Gastrocnemius medialis (tissue), 4 donors: ENCODE results near the gene ADAM12. TPM values are rescaled to one million over a fixed set of nuclear protein-coding genes. Genes with fewer than 3 reads are reported as not detected.

ENCODE experiments used
- ATAC-seq, 2 donors: fragments of 150-250 bp; one replicate each; pipeline ENCODE4 v1.9.1; 2016
- DNase-seq, 2 donors: peaks; one replicate each; pipeline ENCODE4 v3.0.0-alpha.2; 2019
- H3K27ac ChIP-seq, 4 donors: fragments of 200-600 bp; sonication (generic); 1 replicate in 1 of 4; 2 replicates in 3 of 4; pipeline ENCODE4 v1.5.1; 2016 to 2018; ENCODE audit warnings: mild to moderate bottlenecking in 2 of 4, moderate library complexity in 1 of 4
- H3K27me3 ChIP-seq, 3 donors: fragments of 200-600 bp; sonication (generic) in 2 of 3; 1 replicate in 1 of 3; 2 replicates in 2 of 3; pipeline versions ENCODE4 v1.5.1 to v1.6.0; 2016 to 2019; ENCODE audit warnings: mild to moderate bottlenecking in 1 of 3, moderate library complexity in 1 of 3
- H3K36me3 ChIP-seq, 2 donors: fragments of 200-600 bp; sonication (generic) in 1 of 2; one replicate each; pipeline ENCODE4 v1.5.1; 2017 to 2018
- H3K4me1 ChIP-seq, 2 donors: fragments of 200-600 bp; sonication (generic) in 1 of 2; one replicate each; pipeline ENCODE4 v1.5.1; 2016 to 2017; ENCODE audit warnings: mild to moderate bottlenecking in 2 of 2
- H3K4me3 ChIP-seq, 4 donors: fragments of 200-600 bp; sonication (generic) in 3 of 4; 1 replicate in 1 of 4; 2 replicates in 3 of 4; pipeline ENCODE4 v1.5.1; 2016 to 2019; ENCODE audit warnings: mild to moderate bottlenecking in 2 of 4
- H3K9me3 ChIP-seq, 3 donors: fragments of 200-600 bp; sonication (generic) in 2 of 3; 1 replicate in 1 of 3; 2 replicates in 2 of 3; pipeline ENCODE4 v1.5.1; 2016 to 2019
- CTCF ChIP-seq, 5 experiments: fragments of 450-650 bp in 3 of 5; fragments of 200-600 bp in 2 of 5; sonication (generic) in 2 of 5; IDR thresholded peaks in 4 of 5; conservative IDR thresholded peaks in 1 of 5; 1 replicate in 4 of 5; 2 replicates in 1 of 5; pipeline ENCODE4 v1.5.1; 2016 to 2019; ENCODE audit warnings: antibody characterized with exemption in 5 of 5, mild to moderate bottlenecking in 3 of 5, moderate library complexity in 3 of 5
- POLR2A ChIP-seq, 2 donors: fragments of 450-650 bp; IDR thresholded peaks; one replicate each; pipeline ENCODE4 v1.6.1; 2017; ENCODE audit warnings: antibody characterized with exemption in 2 of 2, mild to moderate bottlenecking in 2 of 2, moderate library complexity in 2 of 2
- in situ Hi-C, 4 donors: fragments of 200-750 bp; cut with MboI; loops; one replicate each; pipeline versions ENCODE4 v1.15.0 to v1.8.0; 2017; ENCODE audit warnings: low sequenced_read_pairs in 4 of 4
- intact Hi-C: fragments of 100-400 bp; cut with DNase I; formaldehyde crosslinking; loops from one replicate; pipeline ENCODE4 v1.15.1; 2023; ENCODE audit warnings: low total_unique reads
- total RNA-seq, 4 donors: library from RNA; depleted of rRNA; stranded (reverse); fragments of >200 nt; gene quantifications; one replicate each; pipeline versions ENCODE4 v1.1.0 to v1.2.3, GENCODE V29; 2016

The ADAM12 gene
- total RNA-seq, 4 donors from 2014 or later, result 0.10 TPM; not detected in 3

- in situ Hi-C loops, result no loop called here
- TF ChIP-seq CTCF (IDR thresholded peaks at IDR 0.05 in 4 of 5, conservative IDR thresholded peaks at IDR 0.05 in 1 of 5) (no peak), POLR2A (IDR thresholded peaks at IDR 0.05) (no peak)
- no peaks in the 10 kb centered on the region for H3K36me3 ChIP-seq
- DNase-seq (no peak), ATAC-seq (no peak)
- no peaks in the 10 kb centered on the region for H3K9me3 ChIP-seq
- intact Hi-C loops, result no loop called here
- peaks cover 0 to 5% of the 10 kb centered on the region in 2 donors for H3K4me1 ChIP-seq
- H3K27ac ChIP-seq, result no peak overlapping the region
- H3K4me3 ChIP-seq, result no peak overlapping the region
- no peaks in the 10 kb centered on the region for H3K27me3 ChIP-seq
Observed at GRCh38 chr10:126064512-126064911, 323.8 kb downstream of the ADAM12 start.

- TF ChIP-seq CTCF (IDR thresholded peaks at IDR 0.05 in 4 of 5, conservative IDR thresholded peaks at IDR 0.05 in 1 of 5), result no peak
- no peak for TF ChIP-seq POLR2A (IDR thresholded peaks at IDR 0.05)
- Histone ChIP-seq H3K4me3 (no peak overlapping the region), H3K36me3 (no peaks in the 10 kb centered on the region), H3K9me3 (no peaks in the 10 kb centered on the region), H3K27me3 (no peaks in the 10 kb centered on the region), H3K4me1 (peaks cover 0 to 5% of the 10 kb centered on the region in 2 donors), H3K27ac (no peak overlapping the region)
- no peak for ATAC-seq
- DNase-seq, result no peak
- intact Hi-C loops (no loop called here), in situ Hi-C loops (no loop called here)
Observed at GRCh38 chr10:126063353-126063791, 324.9 kb downstream of the ADAM12 start.

GRCh38 chr10:126062131-126063032 is 325.9 kb downstream of the ADAM12 start:
- Histone ChIP-seq H3K27me3 (no peaks in the 10 kb centered on the region), H3K4me3 (no peak overlapping the region), H3K27ac (peak overlapping the region in 1 of 4 donors; percentile 31), H3K36me3 (no peaks in the 10 kb centered on the region), H3K9me3 (no peaks in the 10 kb centered on the region), H3K4me1 (peaks cover 0 to 5% of the 10 kb centered on the region in 2 donors)
- in situ Hi-C loops (no loop called here), intact Hi-C loops (no loop called here)
- TF ChIP-seq POLR2A (IDR thresholded peaks at IDR 0.05) (no peak), CTCF (IDR thresholded peaks at IDR 0.05 in 4 of 5, conservative IDR thresholded peaks at IDR 0.05 in 1 of 5) (no peak)
- DNase-seq (peak; percentile 57 to 77), ATAC-seq (peak; percentile 79 to 80)

- H3K9me3 ChIP-seq, result no peaks in the 10 kb centered on the region
- H3K4me3 ChIP-seq, result no peak overlapping the region
- intact Hi-C loops, result no loop called here
- H3K36me3 ChIP-seq, result no peaks in the 10 kb centered on the region
- H3K27me3 ChIP-seq, result no peaks in the 10 kb centered on the region
- DNase-seq (no peak), ATAC-seq (no peak)
- in situ Hi-C loops, result no loop called here
- H3K27ac ChIP-seq, result no peak overlapping the region
- no peak for TF ChIP-seq POLR2A (IDR thresholded peaks at IDR 0.05)
- TF ChIP-seq CTCF (IDR thresholded peaks at IDR 0.05 in 4 of 5, conservative IDR thresholded peaks at IDR 0.05 in 1 of 5), result no peak
- H3K4me1 ChIP-seq, result peaks cover 0 to 5% of the 10 kb centered on the region in 2 donors
Observed at GRCh38 chr10:126061526-126061925, 326.8 kb downstream of the ADAM12 start.
